Chondrocyte (in vitro differentiated cells): ENCODE data around the gene CHADL. TPM values are rescaled to one million over a fixed set of nuclear protein-coding genes. Genes with fewer than 3 reads are reported as not detected.

Source experiments
- DNase-seq: peaks from one replicate; pipeline ENCODE4 v3.0.0; 2021; ENCODE audit warnings: mixed read lengths, low spot score
- H3K27ac Mint-ChIP-seq: one replicate; pipeline ENCODE4 v1.8.0; 2021; ENCODE audit warnings: mild to moderate bottlenecking, moderate library complexity, mixed read lengths; ENCODE audit not compliant: unreplicated experiment
- H3K27me3 Mint-ChIP-seq: 2 replicates; pipeline ENCODE4 v1.8.0; 2021; ENCODE audit warnings: low read depth, mixed read lengths
- H3K36me3 Mint-ChIP-seq: 2 replicates; pipeline ENCODE4 v1.8.0; 2021; ENCODE audit warnings: low read depth, mixed read lengths
- H3K4me1 Mint-ChIP-seq: 2 replicates; pipeline ENCODE4 v1.8.0; 2021; ENCODE audit warnings: low read depth, mild to moderate bottlenecking, mixed read lengths
- H3K4me3 Mint-ChIP-seq: one replicate; pipeline ENCODE4 v1.8.0; 2021; ENCODE audit warnings: mild to moderate bottlenecking, moderate library complexity, mixed read lengths; ENCODE audit not compliant: unreplicated experiment
- H3K9me3 Mint-ChIP-seq: 2 replicates; pipeline ENCODE4 v1.8.0; 2021; ENCODE audit warnings: low read depth, mixed read lengths
- CTCF ChIP-seq: fragments of 200-600 bp; sonication (generic); IDR thresholded peaks from 2 replicates; pipeline ENCODE4 v1.5.0; 2021; ENCODE audit warnings: antibody characterized with exemption, mild to moderate bottlenecking, moderate library complexity
- total RNA-seq: library from RNA; stranded (reverse); gene quantifications from 3 replicates; pipeline ENCODE4 v1.2.1, GENCODE V29; 2021

Gene CHADL
- total RNA-seq, 1 donor from 2014 or later, result 1.3 TPM

- Mint-ChIP-seq H3K27ac (no peak overlapping the region), H3K4me1 (no peaks in the 10 kb centered on the region), H3K27me3 (no peaks in the 10 kb centered on the region), H3K9me3 (no peaks in the 10 kb centered on the region), H3K36me3 (peaks cover 26% of the 10 kb centered on the region), H3K4me3 (no peak overlapping the region)
- TF ChIP-seq CTCF, result no peak
- DNase-seq, result no peak
These were observed 34.1 kb upstream of the CHADL start for GRCh38 chr22:41274856-41275255.

GRCh38 chr22:41273128-41273527, 32.4 kb upstream of the CHADL start:
- Mint-ChIP-seq H3K4me3 (no peak overlapping the region), H3K36me3 (peaks cover 25% of the 10 kb centered on the region), H3K4me1 (no peaks in the 10 kb centered on the region), H3K27me3 (no peaks in the 10 kb centered on the region), H3K27ac (no peak overlapping the region), H3K9me3 (no peaks in the 10 kb centered on the region)
- DNase-seq, result no peak
- TF ChIP-seq CTCF, result no peak

- no peak for DNase-seq
- Mint-ChIP-seq H3K4me1 (no peaks in the 10 kb centered on the region), H3K9me3 (no peaks in the 10 kb centered on the region), H3K4me3 (no peak overlapping the region), H3K27me3 (no peaks in the 10 kb centered on the region), H3K36me3 (peaks cover 23% of the 10 kb centered on the region), H3K27ac (no peak overlapping the region)
- TF ChIP-seq CTCF, result no peak
These were observed 31.1 kb upstream of the CHADL start for GRCh38 chr22:41271787-41272186.

GRCh38 chr22:41267958-41268357, 27.2 kb upstream of the CHADL start:
- Mint-ChIP-seq H3K4me1 (no peaks in the 10 kb centered on the region), H3K36me3 (peaks cover 31% of the 10 kb centered on the region), H3K4me3 (no peak overlapping the region), H3K27ac (no peak overlapping the region), H3K9me3 (no peaks in the 10 kb centered on the region), H3K27me3 (no peaks in the 10 kb centered on the region)
- DNase-seq, result no peak
- TF ChIP-seq CTCF, result no peak

GRCh38 chr22:41264408-41264941, 23.7 kb upstream of the CHADL start:
- DNase-seq, result no peak
- no peak for TF ChIP-seq CTCF
- H3K4me3 Mint-ChIP-seq, result no peak overlapping the region
- H3K27ac Mint-ChIP-seq, result no peak overlapping the region
- H3K4me1 Mint-ChIP-seq, result no peaks in the 10 kb centered on the region
- H3K9me3 Mint-ChIP-seq, result no peaks in the 10 kb centered on the region
- H3K27me3 Mint-ChIP-seq, result no peaks in the 10 kb centered on the region
- H3K36me3 Mint-ChIP-seq, result peaks cover 36% of the 10 kb centered on the region
